Gastroesophageal sphincter (tissue), 3 donors: ENCODE data around the gene NAA80.

Source experiments
- EP300 ChIP-seq: sonication (generic); formaldehyde crosslinking; IDR thresholded peaks from one replicate; pipeline ENCODE4 v1.6.1; 2017; ENCODE audit warnings: antibody characterized with exemption, mild to moderate bottlenecking
- TF ChIP-seq, protein P1 (sequence below), 4 experiments: fragments of 200-600 bp in 2 of 4; fragments of 450-650 bp in 2 of 4; sonication (generic) in 1 of 4; IDR thresholded peaks; one replicate each; pipeline ENCODE4 v1.5.1; 2017 to 2019; ENCODE audit warnings: antibody characterized with exemption in 4 of 4, mild to moderate bottlenecking in 2 of 4, moderate library complexity in 2 of 4

DNA sequence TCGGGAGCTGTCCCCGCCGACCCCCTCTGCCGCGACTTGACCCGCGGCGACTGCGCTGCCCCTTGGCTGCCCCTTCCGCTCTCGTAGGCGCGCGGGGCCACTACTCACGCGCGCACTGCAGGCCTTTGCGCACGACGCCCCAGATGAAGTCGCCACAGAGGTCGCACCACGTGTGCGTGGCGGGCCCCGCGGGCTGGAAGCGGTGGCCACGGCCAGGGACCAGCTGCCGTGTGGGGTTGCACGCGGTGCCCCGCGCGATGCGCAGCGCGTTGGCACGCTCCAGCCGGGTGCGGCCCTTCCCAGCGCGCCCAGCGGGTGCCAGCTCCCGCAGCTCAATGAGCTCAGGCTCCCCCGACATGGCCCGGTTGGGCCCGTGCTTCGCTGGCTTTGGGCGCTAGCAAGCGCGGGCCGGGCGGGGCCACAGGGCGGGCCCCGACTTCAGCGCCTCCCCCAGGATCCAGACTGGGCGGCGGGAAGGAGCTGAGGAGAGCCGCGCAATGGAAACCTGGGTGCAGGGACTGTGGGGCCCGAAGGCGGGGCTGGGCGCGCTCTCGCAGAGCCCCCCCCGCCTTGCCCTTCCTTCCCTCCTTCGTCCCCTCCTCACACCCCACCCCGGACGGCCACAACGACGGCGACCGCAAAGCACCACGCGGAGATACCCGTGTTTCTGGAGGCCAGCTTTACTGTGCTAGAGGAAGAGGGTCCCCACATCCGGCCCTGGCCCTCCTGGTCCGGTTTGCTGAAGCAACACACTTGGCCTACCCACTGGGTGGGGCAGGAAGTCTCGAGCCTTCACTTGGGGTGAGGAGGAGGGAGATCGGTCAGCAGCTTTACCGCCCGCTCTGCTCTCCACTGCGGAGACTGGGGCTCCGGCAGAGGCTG is 41.5 kb upstream of the NAA80 start, which contains the start of gene RASSF1:
- TF ChIP-seq, protein P1, sequence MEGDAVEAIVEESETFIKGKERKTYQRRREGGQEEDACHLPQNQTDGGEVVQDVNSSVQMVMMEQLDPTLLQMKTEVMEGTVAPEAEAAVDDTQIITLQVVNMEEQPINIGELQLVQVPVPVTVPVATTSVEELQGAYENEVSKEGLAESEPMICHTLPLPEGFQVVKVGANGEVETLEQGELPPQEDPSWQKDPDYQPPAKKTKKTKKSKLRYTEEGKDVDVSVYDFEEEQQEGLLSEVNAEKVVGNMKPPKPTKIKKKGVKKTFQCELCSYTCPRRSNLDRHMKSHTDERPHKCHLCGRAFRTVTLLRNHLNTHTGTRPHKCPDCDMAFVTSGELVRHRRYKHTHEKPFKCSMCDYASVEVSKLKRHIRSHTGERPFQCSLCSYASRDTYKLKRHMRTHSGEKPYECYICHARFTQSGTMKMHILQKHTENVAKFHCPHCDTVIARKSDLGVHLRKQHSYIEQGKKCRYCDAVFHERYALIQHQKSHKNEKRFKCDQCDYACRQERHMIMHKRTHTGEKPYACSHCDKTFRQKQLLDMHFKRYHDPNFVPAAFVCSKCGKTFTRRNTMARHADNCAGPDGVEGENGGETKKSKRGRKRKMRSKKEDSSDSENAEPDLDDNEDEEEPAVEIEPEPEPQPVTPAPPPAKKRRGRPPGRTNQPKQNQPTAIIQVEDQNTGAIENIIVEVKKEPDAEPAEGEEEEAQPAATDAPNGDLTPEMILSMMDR (IDR thresholded peaks at IDR 0.05): no peak
- no peak for TF ChIP-seq EP300
